ENCODE data around the gene ALDH18A1.

DNA sequence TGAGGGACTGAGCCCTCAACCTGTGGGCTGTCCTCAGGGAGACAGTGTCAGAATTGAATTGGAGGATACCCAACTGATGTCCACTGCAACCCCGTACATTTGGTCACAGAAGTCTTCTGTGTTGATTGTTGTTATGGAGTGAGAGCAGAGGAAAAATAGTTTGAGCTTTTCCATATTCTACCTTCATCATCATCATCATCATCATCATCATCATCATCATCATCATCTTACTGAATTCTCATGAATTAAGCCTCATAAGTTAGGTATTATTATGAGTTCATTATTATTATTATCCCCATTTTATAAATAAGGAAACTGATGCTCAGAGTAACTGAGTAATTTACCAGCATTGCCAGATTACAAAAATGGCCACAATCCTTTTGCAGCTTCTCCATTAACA lies 8.4 kb downstream of the ALDH18A1 start:
- TF ChIP-seq, protein P1, sequence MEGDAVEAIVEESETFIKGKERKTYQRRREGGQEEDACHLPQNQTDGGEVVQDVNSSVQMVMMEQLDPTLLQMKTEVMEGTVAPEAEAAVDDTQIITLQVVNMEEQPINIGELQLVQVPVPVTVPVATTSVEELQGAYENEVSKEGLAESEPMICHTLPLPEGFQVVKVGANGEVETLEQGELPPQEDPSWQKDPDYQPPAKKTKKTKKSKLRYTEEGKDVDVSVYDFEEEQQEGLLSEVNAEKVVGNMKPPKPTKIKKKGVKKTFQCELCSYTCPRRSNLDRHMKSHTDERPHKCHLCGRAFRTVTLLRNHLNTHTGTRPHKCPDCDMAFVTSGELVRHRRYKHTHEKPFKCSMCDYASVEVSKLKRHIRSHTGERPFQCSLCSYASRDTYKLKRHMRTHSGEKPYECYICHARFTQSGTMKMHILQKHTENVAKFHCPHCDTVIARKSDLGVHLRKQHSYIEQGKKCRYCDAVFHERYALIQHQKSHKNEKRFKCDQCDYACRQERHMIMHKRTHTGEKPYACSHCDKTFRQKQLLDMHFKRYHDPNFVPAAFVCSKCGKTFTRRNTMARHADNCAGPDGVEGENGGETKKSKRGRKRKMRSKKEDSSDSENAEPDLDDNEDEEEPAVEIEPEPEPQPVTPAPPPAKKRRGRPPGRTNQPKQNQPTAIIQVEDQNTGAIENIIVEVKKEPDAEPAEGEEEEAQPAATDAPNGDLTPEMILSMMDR (IDR thresholded peaks at IDR 0.05 in 8 of 11, conservative IDR thresholded peaks at IDR 0.05 in 3 of 11) = no peak
- TF ChIP-seq POLR2AphosphoS5 (IDR thresholded peaks at IDR 0.05) = no peak
